GM12878 (cell line): ENCODE data around the gene FYB1. TPM values are rescaled to one million over a fixed set of nuclear protein-coding genes. Genes with fewer than 3 reads are reported as not detected.

Experiments
- ATAC-seq: fragments of 200-7000 bp; cut with Tn5 transposase; 3 replicates; pipeline ENCODE4 v1.9.1; 2020; ENCODE audit warnings: mild to moderate bottlenecking, moderate library complexity
- BruUV-seq: library from RNA; stranded (reverse); fragments of 400-500 nt; replicated peaks from 2 replicates; lab custom pipeline; 2021; lab: Mats Ljungman, UMichigan
- CTCF ChIA-PET: fragments of 300-600 bp; sonication (Branson Sonifier 250); formaldehyde crosslinking; extraction: SDS; loops from one replicate; lab custom pipeline; 2021; ENCODE audit warnings: inconsistent platforms; lab: Yijun Ruan, JAX
- POLR2A ChIA-PET: fragments of 350-600 bp; formaldehyde crosslinking; extraction: SDS; loops from one replicate; lab custom pipeline; 2021; ENCODE audit warnings: inconsistent platforms; lab: Charles Lee
- RAD21 ChIA-PET: fragments of 300-600 bp; sonication (Branson Sonifier 250); formaldehyde crosslinking; loops from one replicate; lab custom pipeline; 2023; ENCODE audit warnings: antibody characterized with exemption; ENCODE audit not compliant: unreplicated experiment; lab: Charles Lee
- SMC1A ChIA-PET: fragments of 300-600 bp; sonication (Branson Sonifier 250); formaldehyde crosslinking; loops from one replicate; lab custom pipeline; 2023; ENCODE audit not compliant: unreplicated experiment, uncharacterized antibody; lab: Charles Lee
- DNase-seq: peaks from one replicate; pipeline ENCODE4 v3.0.0-alpha.2; 2011; ENCODE audit warnings: low read depth, low spot score
- FAIRE-seq: peaks from 3 replicates; lab custom pipeline; 2011; peaks lifted over from hg19 to GRCh38; lab: Jason Lieb, UNC
- H2AFZ ChIP-seq: 2 replicates; pipeline ENCODE4 v1.6.0; 2011; ENCODE audit warnings: low read depth, low read length, control low read depth; ENCODE audit not compliant: control insufficient read depth
- H3K27ac ChIP-seq: 2 replicates; pipeline ENCODE4 v1.5.1; 2011; ENCODE audit warnings: control low read depth; ENCODE audit not compliant: control insufficient read depth, insufficient read depth
- H3K27me3 ChIP-seq, 2 experiments: replicated peaks in 1 of 2; 2 replicates each; pipeline versions ENCODE4 v1.6.0 to v1.6.1; 2011; ENCODE audit warnings: low read length in 1 of 2; ENCODE audit not compliant: control insufficient read depth in 2 of 2, insufficient read depth in 2 of 2
- H3K36me3 ChIP-seq, 2 experiments: 2 replicates each; pipeline ENCODE4 v1.5.1; 2011; ENCODE audit warnings: low read length in 1 of 2; ENCODE audit not compliant: control insufficient read depth in 2 of 2, insufficient read depth in 2 of 2
- H3K4me1 ChIP-seq: 2 replicates; pipeline ENCODE4 v1.6.1; 2011; ENCODE audit warnings: mild to moderate bottlenecking, low read length, moderate library complexity, mixed read lengths; ENCODE audit not compliant: control insufficient read depth, insufficient read depth
- H3K4me2 ChIP-seq: 2 replicates; pipeline ENCODE4 v1.6.0; 2011; ENCODE audit warnings: control low read depth; ENCODE audit not compliant: control insufficient read depth, insufficient read depth
- H3K4me3 ChIP-seq: fragments of 200-600 bp; sonication (generic); 2 replicates; pipeline ENCODE4 v1.5.1; 2016
- H3K79me2 ChIP-seq: 2 replicates; pipeline ENCODE4 v1.6.0; 2011; ENCODE audit warnings: low read length; ENCODE audit not compliant: control insufficient read depth, insufficient read depth
- H3K9ac ChIP-seq: 2 replicates; pipeline ENCODE4 v1.8.0; 2011; ENCODE audit warnings: low read length, control low read depth, mixed read lengths; ENCODE audit not compliant: control insufficient read depth, insufficient read depth
- H3K9me3 ChIP-seq: replicated peaks from 3 replicates; pipeline ENCODE4 v1.5.1; 2011; ENCODE audit warnings: mild to moderate bottlenecking, low read length; ENCODE audit not compliant: control insufficient read depth, insufficient read depth
- H4K20me1 ChIP-seq: 2 replicates; pipeline ENCODE4 v1.6.0; 2011; ENCODE audit not compliant: control insufficient read depth, insufficient read depth
- CBX5 ChIP-seq: sonication (generic); IDR thresholded peaks from 2 replicates; pipeline ENCODE4 v1.6.1; 2016; ENCODE audit warnings: low read depth, moderate library complexity, mild to moderate bottlenecking, inconsistent platforms
- HCFC1 ChIP-seq: fragments of 150-350 bp; IDR thresholded peaks from 2 replicates; pipeline ENCODE4 v1.6.1; 2014; ENCODE audit warnings: low read length
- HDGF ChIP-seq: fragments of 450-650 bp; IDR thresholded peaks from 2 replicates; pipeline ENCODE4 v1.6.1; 2016; ENCODE audit warnings: antibody characterized with exemption
- IRF4 ChIP-seq: IDR thresholded peaks from 2 replicates; pipeline ENCODE4 v1.6.1; 2011; ENCODE audit warnings: low read depth, low read length
- LARP7 ChIP-seq: fragments of 450-650 bp; IDR thresholded peaks from 2 replicates; pipeline ENCODE4 v1.6.1; 2017; ENCODE audit warnings: mild to moderate bottlenecking
- NFYB ChIP-seq: IDR thresholded peaks from 2 replicates; pipeline ENCODE4 v1.6.1; 2011; ENCODE audit warnings: low read depth, mild to moderate bottlenecking, low read length, improper control_type of control experiment, moderate library complexity; ENCODE audit not compliant: insufficient read depth
- NR2F1 ChIP-seq: fragments of 450-650 bp; conservative IDR thresholded peaks from 2 replicates; pipeline ENCODE4 v1.6.1; 2017; ENCODE audit warnings: mild to moderate bottlenecking
- WGBS: methylation state at CpG from one replicate; pipeline ENCODE4 v1.1.6; 2016; ENCODE audit warnings: low lambda C conversion rate; ENCODE audit not compliant: insufficient replicate concordance, insufficient coverage; ENCODE audit errors: missing lambda C conversion rate; 5-methylcytosine and 5-hydroxymethylcytosine counted together
- in situ Hi-C: fragments of 300-500 bp; cut with MboI; formaldehyde crosslinking; loops from 9 replicates; pipeline ENCODE4 v1.14.3; 2018; ENCODE audit warnings: mixed read lengths
- intact Hi-C: fragments of 100-400 bp; cut with micrococcal nuclease; formaldehyde crosslinking; loops from one replicate; pipeline ENCODE4 v1.14.2; 2022; ENCODE audit not compliant: unreplicated experiment
- polyA plus RNA-seq, 11 experiments: library from polyadenylated mRNA; depleted of rRNA in 4 of 11; unstranded in 6 of 11; stranded (reverse) in 5 of 11; fragments of >200 nt; fragmentation: Nextera tagmentation in 4 of 11; fragmentation: Illumina TruSeq in 1 of 11; extraction: Ambion mirVana in 4 of 11; extraction: Trizol in 1 of 11; gene quantifications; 1 replicate in 1 of 11; 2 replicates in 10 of 11; pipeline versions ENCODE4 v1.2.1 to v1.2.3, GENCODE V29; 2011 to 2016; ENCODE audit warnings: inconsistent platforms in 2 of 11, missing spikeins in 2 of 11, low read depth in 1 of 11
- total RNA-seq, 4 experiments: library from RNA; depleted of rRNA in 3 of 4; stranded (reverse); fragments of >200 nt in 3 of 4; fragmentation: Illumina TruSeq in 1 of 4; extraction: Trizol in 1 of 4; gene quantifications; 2 replicates each; pipeline versions ENCODE4 v1.2.1 to v1.2.3, GENCODE V29; 2013 to 2021
- TF ChIP-seq, protein P1 (sequence below): IDR thresholded peaks from 2 replicates; pipeline ENCODE4 v1.6.1; 2011; ENCODE audit warnings: borderline replicate concordance, low read depth, mild to moderate bottlenecking, moderate library complexity, low read length; ENCODE audit not compliant: insufficient read depth, poor library complexity, severe bottlenecking
- TF ChIP-seq, protein P2 (sequence below): IDR thresholded peaks from 2 replicates; pipeline ENCODE4 v1.6.1; 2012; ENCODE audit warnings: mild to moderate bottlenecking, low read depth, low read length
- TF ChIP-seq, protein P3 (sequence below): fragments of 450-650 bp; IDR thresholded peaks from 2 replicates; pipeline ENCODE4 v1.6.1; 2016; ENCODE audit warnings: mild to moderate bottlenecking
- TF ChIP-seq, protein P4 (sequence below): IDR thresholded peaks from 2 replicates; pipeline ENCODE4 v1.6.1; 2011; ENCODE audit warnings: low read depth, low read length, improper control_type of control experiment, borderline replicate concordance

FYB1 gene
- total and polyA plus RNA-seq, 10 of the 15 experiments (the other 5 are each of a cell fraction or from before 2014, with no cell fraction given): 0.06 to 4.3 (median 0.25) TPM; not detected in 2

DNA sequence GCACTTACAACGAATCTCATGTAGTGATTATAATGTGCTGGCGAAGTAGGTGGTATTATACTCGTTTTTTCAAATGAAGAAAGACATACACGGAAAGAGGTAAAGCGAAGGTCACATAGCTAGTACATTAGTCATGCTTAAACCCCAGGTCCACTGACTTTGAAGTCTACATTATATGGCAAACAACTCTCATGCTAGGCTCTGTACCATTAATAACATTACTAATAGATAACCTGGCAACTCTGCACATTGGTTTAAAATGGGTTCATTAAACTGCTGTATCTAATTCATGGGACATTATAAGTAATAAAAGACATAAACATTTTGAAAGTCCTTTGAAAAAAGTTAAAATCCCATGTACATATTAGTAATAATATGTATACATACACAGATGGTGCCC lies 21.2 kb downstream of the FYB1 start:
- no peaks in the 10 kb centered on the region for H3K79me2 ChIP-seq
- H3K9ac ChIP-seq: no peak overlapping the region
- no peaks in the 10 kb centered on the region for H3K9me3 ChIP-seq
- in situ Hi-C loops: no loop called here
- ATAC-seq: no peak
- DNase-seq: no peak
- no peaks in the 10 kb centered on the region for H4K20me1 ChIP-seq
- WGBS: 24% methylated on average over 5 of the region's 5 CpGs
- POLR2A ChIA-PET: no interaction called here
- no peak overlapping the region for H2AFZ ChIP-seq
- TF ChIP-seq, protein P1, sequence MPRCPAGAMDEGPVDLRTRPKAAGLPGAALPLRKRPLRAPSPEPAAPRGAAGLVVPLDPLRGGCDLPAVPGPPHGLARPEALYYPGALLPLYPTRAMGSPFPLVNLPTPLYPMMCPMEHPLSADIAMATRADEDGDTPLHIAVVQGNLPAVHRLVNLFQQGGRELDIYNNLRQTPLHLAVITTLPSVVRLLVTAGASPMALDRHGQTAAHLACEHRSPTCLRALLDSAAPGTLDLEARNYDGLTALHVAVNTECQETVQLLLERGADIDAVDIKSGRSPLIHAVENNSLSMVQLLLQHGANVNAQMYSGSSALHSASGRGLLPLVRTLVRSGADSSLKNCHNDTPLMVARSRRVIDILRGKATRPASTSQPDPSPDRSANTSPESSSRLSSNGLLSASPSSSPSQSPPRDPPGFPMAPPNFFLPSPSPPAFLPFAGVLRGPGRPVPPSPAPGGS: no peak
- TF ChIP-seq NFYB (no peak), NR2F1 (no peak), CBX5 (no peak), IRF4 (no peak)
- RAD21 ChIA-PET: no interaction called here
- CTCF ChIA-PET: no interaction called here
- H3K27ac ChIP-seq: no peak overlapping the region
- no peak overlapping the region for H3K4me3 ChIP-seq
- H3K36me3 ChIP-seq: no peaks in the 10 kb centered on the region
- no peaks in the 10 kb centered on the region for H3K27me3 ChIP-seq
- SMC1A ChIA-PET: no interaction called here
- no peak for FAIRE-seq
- no peaks in the 10 kb centered on the region for H3K4me1 ChIP-seq
- BruUV-seq: no TSS peak
- H3K4me2 ChIP-seq: no peak overlapping the region
- intact Hi-C loops: no loop called here

DNA sequence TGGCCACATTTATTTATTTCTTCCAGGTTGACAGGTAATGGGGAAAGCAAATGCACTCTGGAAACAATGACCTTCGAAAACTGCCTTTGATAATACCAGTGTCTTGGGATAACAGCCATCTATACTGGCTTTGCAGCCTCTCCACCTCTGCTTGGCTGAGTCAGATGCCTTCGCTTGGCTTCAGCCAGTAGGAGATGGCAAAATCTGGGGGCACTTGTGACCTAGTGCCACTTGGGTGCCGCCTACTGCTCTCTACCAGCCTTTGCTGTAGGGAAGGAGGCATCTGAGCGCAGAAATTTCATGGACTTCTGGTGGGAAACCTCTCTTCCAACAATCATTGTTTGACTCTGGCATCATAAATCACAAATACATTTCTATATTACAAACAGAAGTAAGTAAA lies 21.8 kb downstream of the FYB1 start:
- no peak for DNase-seq
- no peak for ATAC-seq
- no peaks in the 10 kb centered on the region for H3K79me2 ChIP-seq
- H3K36me3 ChIP-seq: no peaks in the 10 kb centered on the region
- no peak overlapping the region for H3K4me2 ChIP-seq
- SMC1A ChIA-PET: no interaction called here
- in situ Hi-C loops: no loop called here
- no TSS peak for BruUV-seq
- TF ChIP-seq LARP7: no peak
- TF ChIP-seq HDGF: no peak
- TF ChIP-seq HCFC1: no peak
- TF ChIP-seq, protein P2, sequence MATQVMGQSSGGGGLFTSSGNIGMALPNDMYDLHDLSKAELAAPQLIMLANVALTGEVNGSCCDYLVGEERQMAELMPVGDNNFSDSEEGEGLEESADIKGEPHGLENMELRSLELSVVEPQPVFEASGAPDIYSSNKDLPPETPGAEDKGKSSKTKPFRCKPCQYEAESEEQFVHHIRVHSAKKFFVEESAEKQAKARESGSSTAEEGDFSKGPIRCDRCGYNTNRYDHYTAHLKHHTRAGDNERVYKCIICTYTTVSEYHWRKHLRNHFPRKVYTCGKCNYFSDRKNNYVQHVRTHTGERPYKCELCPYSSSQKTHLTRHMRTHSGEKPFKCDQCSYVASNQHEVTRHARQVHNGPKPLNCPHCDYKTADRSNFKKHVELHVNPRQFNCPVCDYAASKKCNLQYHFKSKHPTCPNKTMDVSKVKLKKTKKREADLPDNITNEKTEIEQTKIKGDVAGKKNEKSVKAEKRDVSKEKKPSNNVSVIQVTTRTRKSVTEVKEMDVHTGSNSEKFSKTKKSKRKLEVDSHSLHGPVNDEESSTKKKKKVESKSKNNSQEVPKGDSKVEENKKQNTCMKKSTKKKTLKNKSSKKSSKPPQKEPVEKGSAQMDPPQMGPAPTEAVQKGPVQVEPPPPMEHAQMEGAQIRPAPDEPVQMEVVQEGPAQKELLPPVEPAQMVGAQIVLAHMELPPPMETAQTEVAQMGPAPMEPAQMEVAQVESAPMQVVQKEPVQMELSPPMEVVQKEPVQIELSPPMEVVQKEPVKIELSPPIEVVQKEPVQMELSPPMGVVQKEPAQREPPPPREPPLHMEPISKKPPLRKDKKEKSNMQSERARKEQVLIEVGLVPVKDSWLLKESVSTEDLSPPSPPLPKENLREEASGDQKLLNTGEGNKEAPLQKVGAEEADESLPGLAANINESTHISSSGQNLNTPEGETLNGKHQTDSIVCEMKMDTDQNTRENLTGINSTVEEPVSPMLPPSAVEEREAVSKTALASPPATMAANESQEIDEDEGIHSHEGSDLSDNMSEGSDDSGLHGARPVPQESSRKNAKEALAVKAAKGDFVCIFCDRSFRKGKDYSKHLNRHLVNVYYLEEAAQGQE: no peak
- TF ChIP-seq, protein P3, sequence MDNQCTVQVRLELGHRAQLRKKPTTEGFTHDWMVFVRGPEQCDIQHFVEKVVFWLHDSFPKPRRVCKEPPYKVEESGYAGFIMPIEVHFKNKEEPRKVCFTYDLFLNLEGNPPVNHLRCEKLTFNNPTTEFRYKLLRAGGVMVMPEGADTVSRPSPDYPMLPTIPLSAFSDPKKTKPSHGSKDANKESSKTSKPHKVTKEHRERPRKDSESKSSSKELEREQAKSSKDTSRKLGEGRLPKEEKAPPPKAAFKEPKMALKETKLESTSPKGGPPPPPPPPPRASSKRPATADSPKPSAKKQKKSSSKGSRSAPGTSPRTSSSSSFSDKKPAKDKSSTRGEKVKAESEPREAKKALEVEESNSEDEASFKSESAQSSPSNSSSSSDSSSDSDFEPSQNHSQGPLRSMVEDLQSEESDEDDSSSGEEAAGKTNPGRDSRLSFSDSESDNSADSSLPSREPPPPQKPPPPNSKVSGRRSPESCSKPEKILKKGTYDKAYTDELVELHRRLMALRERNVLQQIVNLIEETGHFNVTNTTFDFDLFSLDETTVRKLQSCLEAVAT: no peak
- TF ChIP-seq, protein P4, sequence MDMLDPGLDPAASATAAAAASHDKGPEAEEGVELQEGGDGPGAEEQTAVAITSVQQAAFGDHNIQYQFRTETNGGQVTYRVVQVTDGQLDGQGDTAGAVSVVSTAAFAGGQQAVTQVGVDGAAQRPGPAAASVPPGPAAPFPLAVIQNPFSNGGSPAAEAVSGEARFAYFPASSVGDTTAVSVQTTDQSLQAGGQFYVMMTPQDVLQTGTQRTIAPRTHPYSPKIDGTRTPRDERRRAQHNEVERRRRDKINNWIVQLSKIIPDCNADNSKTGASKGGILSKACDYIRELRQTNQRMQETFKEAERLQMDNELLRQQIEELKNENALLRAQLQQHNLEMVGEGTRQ: no peak
- TF ChIP-seq, all 136 proteins: peak for 0
- 18% methylated on average over 4 of the region's 4 CpGs for WGBS
- Histone ChIP-seq H3K4me1 (no peaks in the 10 kb centered on the region), H3K9ac (no peak overlapping the region), H3K27me3 (no peaks in the 10 kb centered on the region), H2AFZ (no peak overlapping the region), H3K4me3 (no peak overlapping the region), H3K27ac (no peak overlapping the region), H4K20me1 (no peaks in the 10 kb centered on the region), H3K9me3 (no peaks in the 10 kb centered on the region)
- ChIA-PET CTCF (no interaction called here), POLR2A (no interaction called here), RAD21 (no interaction called here)
- no peak for FAIRE-seq
- intact Hi-C loops: no loop called here
